Mesothelial cell of epicardium (in vitro differentiated cells): ENCODE measurements around the gene UNC5A. TPM values are rescaled to one million over a fixed set of nuclear protein-coding genes. Genes with fewer than 3 reads are reported as not detected.
A peak's percentile ranks its signal among the peaks of the same experiment; 100 is the strongest.

Experiments
- DNase-seq, 2 experiments: peaks; one replicate each; pipeline ENCODE4 v3.0.0; 2021; ENCODE audit warnings: low spot score in 2 of 2; ENCODE audit not compliant: unreplicated experiment in 2 of 2
- H3K27ac Mint-ChIP-seq: 2 replicates; pipeline ENCODE4 v1.8.0; 2021; ENCODE audit warnings: mixed read lengths
- H3K27me3 Mint-ChIP-seq: 2 replicates; pipeline ENCODE4 v1.8.0; 2021; ENCODE audit warnings: low read depth, mixed read lengths
- H3K36me3 Mint-ChIP-seq: 2 replicates; pipeline ENCODE4 v1.8.0; 2021; ENCODE audit warnings: mixed read lengths
- H3K4me1 Mint-ChIP-seq: 2 replicates; pipeline ENCODE4 v1.8.0; 2021; ENCODE audit warnings: mixed read lengths
- H3K4me3 Mint-ChIP-seq: 2 replicates; pipeline ENCODE4 v1.8.0; 2021; ENCODE audit warnings: mild to moderate bottlenecking, moderate library complexity, mixed read lengths
- H3K9me3 Mint-ChIP-seq: 2 replicates; pipeline ENCODE4 v1.8.0; 2021; ENCODE audit warnings: mixed read lengths
- total RNA-seq: library from RNA; stranded (reverse); gene quantifications from 3 replicates; pipeline ENCODE4 v1.2.1, GENCODE V29; 2021
- TF ChIP-seq, protein P1 (sequence below): fragments of 200-600 bp; sonication (generic); IDR thresholded peaks from one replicate; pipeline ENCODE4 v1.5.0; 2021; ENCODE audit warnings: antibody characterized with exemption; ENCODE audit not compliant: unreplicated experiment

The UNC5A gene
- total RNA-seq, 1 donor from 2014 or later = not detected

GRCh38 chr5:176832162-176832561 is 21.8 kb downstream of the UNC5A start:
- Mint-ChIP-seq H3K9me3 (no peaks in the 10 kb centered on the region), H3K27ac (no peak overlapping the region), H3K36me3 (no peaks in the 10 kb centered on the region), H3K4me3 (no peak overlapping the region), H3K4me1 (no peaks in the 10 kb centered on the region), H3K27me3 (peaks cover 52% of the 10 kb centered on the region)
- TF ChIP-seq, protein P1, sequence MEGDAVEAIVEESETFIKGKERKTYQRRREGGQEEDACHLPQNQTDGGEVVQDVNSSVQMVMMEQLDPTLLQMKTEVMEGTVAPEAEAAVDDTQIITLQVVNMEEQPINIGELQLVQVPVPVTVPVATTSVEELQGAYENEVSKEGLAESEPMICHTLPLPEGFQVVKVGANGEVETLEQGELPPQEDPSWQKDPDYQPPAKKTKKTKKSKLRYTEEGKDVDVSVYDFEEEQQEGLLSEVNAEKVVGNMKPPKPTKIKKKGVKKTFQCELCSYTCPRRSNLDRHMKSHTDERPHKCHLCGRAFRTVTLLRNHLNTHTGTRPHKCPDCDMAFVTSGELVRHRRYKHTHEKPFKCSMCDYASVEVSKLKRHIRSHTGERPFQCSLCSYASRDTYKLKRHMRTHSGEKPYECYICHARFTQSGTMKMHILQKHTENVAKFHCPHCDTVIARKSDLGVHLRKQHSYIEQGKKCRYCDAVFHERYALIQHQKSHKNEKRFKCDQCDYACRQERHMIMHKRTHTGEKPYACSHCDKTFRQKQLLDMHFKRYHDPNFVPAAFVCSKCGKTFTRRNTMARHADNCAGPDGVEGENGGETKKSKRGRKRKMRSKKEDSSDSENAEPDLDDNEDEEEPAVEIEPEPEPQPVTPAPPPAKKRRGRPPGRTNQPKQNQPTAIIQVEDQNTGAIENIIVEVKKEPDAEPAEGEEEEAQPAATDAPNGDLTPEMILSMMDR = no peak
- DNase-seq = no peak

DNA sequence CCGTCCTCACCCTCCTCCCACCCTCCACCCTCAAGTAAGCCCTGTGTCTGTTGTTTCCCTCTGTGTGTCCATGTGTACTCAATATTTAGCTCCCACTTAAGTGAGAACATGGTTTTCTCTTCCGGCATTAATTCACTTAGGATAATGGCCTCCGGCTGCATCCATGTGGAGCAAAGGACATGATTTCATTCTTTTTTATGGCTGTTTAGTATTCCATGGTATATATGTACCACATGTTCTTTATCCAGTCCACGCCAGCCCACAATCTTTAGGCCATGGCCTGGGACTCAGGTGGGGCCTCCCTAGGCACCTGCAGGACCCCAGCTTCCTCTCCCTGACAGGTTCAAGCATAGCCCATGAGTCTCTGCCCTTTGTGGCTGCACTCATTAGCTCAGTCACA is 22.9 kb downstream of the UNC5A start:
- no peak overlapping the region for H3K4me3 Mint-ChIP-seq
- H3K27ac Mint-ChIP-seq = no peak overlapping the region
- H3K36me3 Mint-ChIP-seq = no peaks in the 10 kb centered on the region
- H3K9me3 Mint-ChIP-seq = no peaks in the 10 kb centered on the region
- TF ChIP-seq, protein P1 = no peak
- no peaks in the 10 kb centered on the region for H3K4me1 Mint-ChIP-seq
- DNase-seq = no peak
- H3K27me3 Mint-ChIP-seq = peaks cover 59% of the 10 kb centered on the region

- no peak for DNase-seq
- Mint-ChIP-seq H3K36me3 (no peaks in the 10 kb centered on the region), H3K27me3 (peaks cover 74% of the 10 kb centered on the region), H3K4me3 (no peak overlapping the region), H3K4me1 (no peaks in the 10 kb centered on the region), H3K9me3 (no peaks in the 10 kb centered on the region), H3K27ac (no peak overlapping the region)
- TF ChIP-seq, protein P1 = no peak
Measured at GRCh38 chr5:176835918-176836317, 25.6 kb downstream of the UNC5A start.

DNA sequence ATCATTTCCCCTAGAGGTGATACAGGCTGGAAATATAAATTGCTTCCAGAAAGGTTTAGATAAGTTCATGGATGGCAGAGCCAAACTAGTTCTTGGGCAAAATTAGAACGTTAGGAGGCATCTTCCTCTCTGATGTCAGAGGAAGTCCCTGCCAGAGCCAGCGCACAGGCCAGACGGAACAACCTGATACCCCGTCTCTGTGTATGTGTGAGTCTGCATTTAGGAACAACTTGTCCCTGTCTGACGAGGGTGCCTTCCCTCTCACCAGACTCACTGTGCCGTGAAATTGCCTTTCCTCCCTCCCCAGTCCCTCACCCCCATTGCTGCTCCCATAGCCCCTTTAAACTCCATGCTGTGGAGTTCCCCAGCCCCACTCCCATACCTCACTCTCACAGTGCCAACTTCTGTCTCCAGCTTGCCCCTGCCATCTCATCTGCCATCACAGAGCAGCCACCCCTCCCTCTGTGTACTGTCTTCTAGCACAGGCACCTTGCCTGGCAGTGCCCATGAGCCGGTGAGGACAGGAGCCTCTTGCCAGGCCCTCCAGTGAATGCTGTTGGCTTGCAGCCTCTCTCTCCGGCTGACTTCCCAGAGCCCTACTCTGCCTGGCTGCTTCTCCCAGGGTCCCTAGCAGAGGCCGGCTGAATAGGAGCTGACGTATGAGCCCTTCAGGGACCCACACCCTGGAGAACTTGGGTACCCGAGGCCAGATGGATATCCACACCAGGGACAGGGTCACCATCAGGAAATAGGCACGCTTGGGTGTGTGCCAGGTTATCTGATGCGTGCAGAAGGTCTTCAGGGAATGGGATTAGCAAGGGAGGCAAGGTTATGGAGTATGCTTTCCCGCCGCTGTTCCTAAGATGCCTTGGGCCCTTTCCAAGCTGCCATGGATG is 26.7 kb downstream of the UNC5A start:
- Mint-ChIP-seq H3K36me3 (no peaks in the 10 kb centered on the region), H3K4me3 (no peak overlapping the region), H3K4me1 (no peaks in the 10 kb centered on the region), H3K27ac (no peak overlapping the region), H3K27me3 (peaks cover 79% of the 10 kb centered on the region), H3K9me3 (no peaks in the 10 kb centered on the region)
- TF ChIP-seq, protein P1 = no peak
- no peak for DNase-seq

GRCh38 chr5:176837707-176838115 is 27.4 kb downstream of the UNC5A start:
- H3K36me3 Mint-ChIP-seq = no peaks in the 10 kb centered on the region
- no peaks in the 10 kb centered on the region for H3K4me1 Mint-ChIP-seq
- H3K4me3 Mint-ChIP-seq = no peak overlapping the region
- H3K27ac Mint-ChIP-seq = no peak overlapping the region
- H3K27me3 Mint-ChIP-seq = peaks cover 77% of the 10 kb centered on the region
- peak; percentile 94 to 97 for DNase-seq
- TF ChIP-seq, protein P1 = no peak
- H3K9me3 Mint-ChIP-seq = no peaks in the 10 kb centered on the region
